ENCODE data around the gene CITED4. TPM values are rescaled to one million over a fixed set of nuclear protein-coding genes. Genes with fewer than 3 reads are reported as not detected.

The CITED4 gene
- total and polyA plus RNA-seq, 12 donors: 3.5 to 68.5 (median 36.0) TPM

DNA sequence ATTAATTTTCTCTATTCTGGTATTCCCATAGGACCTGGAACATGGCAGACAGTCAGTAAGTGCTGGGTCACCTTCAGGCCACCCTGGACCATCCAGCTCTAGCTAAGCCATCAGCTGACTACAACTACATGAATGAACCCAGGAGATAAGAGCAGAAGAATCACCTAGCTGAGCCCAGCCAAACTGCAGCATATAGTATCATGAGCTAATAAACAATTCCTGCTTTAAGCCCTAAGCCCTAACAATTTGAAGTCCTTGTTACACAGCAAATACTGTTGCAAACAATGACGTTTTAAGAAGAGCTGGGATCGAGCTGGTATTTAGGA is 14.2 kb upstream of the CITED4 start:
- H3K27ac ChIP-seq: no peak overlapping the region
- no peaks in the 10 kb centered on the region for H3K36me3 ChIP-seq (replicated peaks in 1 of 2)
- intact Hi-C loops (cut with DNase I): no loop called here
- no peaks in the 10 kb centered on the region for H3K4me1 ChIP-seq (replicated peaks in 1 of 2)
- no peaks in the 10 kb centered on the region for H3K27me3 ChIP-seq
- DNase-seq: no peak
- TF ChIP-seq POLR2A (IDR thresholded peaks at IDR 0.05): no peak
- TF ChIP-seq, protein P1, sequence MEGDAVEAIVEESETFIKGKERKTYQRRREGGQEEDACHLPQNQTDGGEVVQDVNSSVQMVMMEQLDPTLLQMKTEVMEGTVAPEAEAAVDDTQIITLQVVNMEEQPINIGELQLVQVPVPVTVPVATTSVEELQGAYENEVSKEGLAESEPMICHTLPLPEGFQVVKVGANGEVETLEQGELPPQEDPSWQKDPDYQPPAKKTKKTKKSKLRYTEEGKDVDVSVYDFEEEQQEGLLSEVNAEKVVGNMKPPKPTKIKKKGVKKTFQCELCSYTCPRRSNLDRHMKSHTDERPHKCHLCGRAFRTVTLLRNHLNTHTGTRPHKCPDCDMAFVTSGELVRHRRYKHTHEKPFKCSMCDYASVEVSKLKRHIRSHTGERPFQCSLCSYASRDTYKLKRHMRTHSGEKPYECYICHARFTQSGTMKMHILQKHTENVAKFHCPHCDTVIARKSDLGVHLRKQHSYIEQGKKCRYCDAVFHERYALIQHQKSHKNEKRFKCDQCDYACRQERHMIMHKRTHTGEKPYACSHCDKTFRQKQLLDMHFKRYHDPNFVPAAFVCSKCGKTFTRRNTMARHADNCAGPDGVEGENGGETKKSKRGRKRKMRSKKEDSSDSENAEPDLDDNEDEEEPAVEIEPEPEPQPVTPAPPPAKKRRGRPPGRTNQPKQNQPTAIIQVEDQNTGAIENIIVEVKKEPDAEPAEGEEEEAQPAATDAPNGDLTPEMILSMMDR (IDR thresholded peaks at IDR 0.05): no peak
- H3K9me3 ChIP-seq (replicated peaks in 1 of 3): peaks cover 0 to 7% (median 0%) of the 10 kb centered on the region in 3 donors
- no peak overlapping the region for H3K4me3 ChIP-seq
- 84 to 94% (median 90%) methylated on average over 2 of the region's 2 CpGs for WGBS, 4 donors

DNA sequence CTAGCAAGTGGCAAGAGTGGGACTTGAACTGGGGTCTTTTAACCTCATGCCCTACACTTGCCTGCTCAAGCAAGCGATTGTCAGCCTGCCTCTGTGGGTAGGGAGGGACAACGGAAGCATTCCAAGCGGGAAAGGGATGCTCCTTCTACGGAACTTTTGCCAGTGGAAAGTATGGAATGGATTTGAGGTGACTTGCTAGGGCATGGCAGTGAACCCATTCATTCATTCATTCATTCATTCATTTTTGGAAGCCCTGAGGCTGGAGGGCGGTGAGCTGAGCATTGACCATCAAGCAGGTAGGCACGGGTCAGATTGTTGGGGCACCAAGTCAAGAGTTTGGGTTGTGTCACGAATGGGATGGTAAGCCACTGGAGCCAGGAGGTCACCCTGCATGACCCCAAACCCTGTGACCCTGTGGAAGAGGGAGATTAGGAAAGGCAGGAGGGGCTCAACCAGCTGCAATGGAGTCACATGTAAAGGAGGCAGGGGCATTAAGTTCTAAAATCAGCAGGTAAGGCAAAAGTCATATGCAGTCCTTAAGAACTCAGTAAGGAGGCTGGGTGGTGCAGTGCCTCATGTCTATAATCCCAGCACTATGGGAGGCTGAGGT is 11.8 kb upstream of the CITED4 start:
- WGBS, 4 donors: 88 to 96% (median 92%) methylated on average over 7 of the region's 7 CpGs
- Histone ChIP-seq H3K9me3 (replicated peaks in 1 of 3) (peaks cover 0 to 7% (median 0%) of the 10 kb centered on the region in 3 donors), H3K27me3 (no peaks in the 10 kb centered on the region), H3K36me3 (replicated peaks in 1 of 2) (no peaks in the 10 kb centered on the region), H3K4me1 (replicated peaks in 1 of 2) (no peaks in the 10 kb centered on the region), H3K4me3 (no peak overlapping the region), H3K27ac (no peak overlapping the region)
- intact Hi-C loops (cut with DNase I): no loop called here
- no peak for DNase-seq
- no peak for TF ChIP-seq POLR2A (IDR thresholded peaks at IDR 0.05)
- TF ChIP-seq, protein P1 (IDR thresholded peaks at IDR 0.05): no peak

DNA sequence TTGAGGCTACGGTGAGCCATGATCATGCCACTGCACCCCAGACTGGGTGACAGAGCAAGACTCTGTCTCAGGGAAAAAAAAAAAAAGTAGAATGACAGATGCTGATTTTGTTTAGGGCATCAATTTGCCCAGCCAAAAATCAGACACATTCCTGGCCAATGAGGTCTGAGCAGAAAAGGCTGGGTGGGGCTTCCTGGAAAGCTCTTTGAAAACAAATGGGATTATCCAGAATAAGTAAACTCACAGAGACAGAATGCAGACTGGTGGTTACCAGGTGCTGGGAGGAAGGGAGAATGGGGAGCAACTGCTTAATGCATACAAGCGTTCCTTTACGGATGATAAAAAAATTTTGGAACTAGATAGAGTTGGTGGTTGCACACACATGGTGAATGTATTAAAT is 10.1 kb upstream of the CITED4 start:
- intact Hi-C loops (cut with DNase I): no loop called here
- H3K27ac ChIP-seq: no peak overlapping the region
- TF ChIP-seq POLR2A (IDR thresholded peaks at IDR 0.05): no peak
- TF ChIP-seq, protein P1 (IDR thresholded peaks at IDR 0.05): no peak
- H3K27me3 ChIP-seq: no peaks in the 10 kb centered on the region
- 81 to 93% (median 89%) methylated on average over 3 of the region's 3 CpGs for WGBS, 4 donors
- no peaks in the 10 kb centered on the region for H3K36me3 ChIP-seq (replicated peaks in 1 of 2)
- DNase-seq: no peak
- peaks cover 0 to 7% (median 0%) of the 10 kb centered on the region in 3 donors for H3K9me3 ChIP-seq (replicated peaks in 1 of 3)
- H3K4me3 ChIP-seq: no peak overlapping the region
- no peaks in the 10 kb centered on the region for H3K4me1 ChIP-seq (replicated peaks in 1 of 2)

DNA sequence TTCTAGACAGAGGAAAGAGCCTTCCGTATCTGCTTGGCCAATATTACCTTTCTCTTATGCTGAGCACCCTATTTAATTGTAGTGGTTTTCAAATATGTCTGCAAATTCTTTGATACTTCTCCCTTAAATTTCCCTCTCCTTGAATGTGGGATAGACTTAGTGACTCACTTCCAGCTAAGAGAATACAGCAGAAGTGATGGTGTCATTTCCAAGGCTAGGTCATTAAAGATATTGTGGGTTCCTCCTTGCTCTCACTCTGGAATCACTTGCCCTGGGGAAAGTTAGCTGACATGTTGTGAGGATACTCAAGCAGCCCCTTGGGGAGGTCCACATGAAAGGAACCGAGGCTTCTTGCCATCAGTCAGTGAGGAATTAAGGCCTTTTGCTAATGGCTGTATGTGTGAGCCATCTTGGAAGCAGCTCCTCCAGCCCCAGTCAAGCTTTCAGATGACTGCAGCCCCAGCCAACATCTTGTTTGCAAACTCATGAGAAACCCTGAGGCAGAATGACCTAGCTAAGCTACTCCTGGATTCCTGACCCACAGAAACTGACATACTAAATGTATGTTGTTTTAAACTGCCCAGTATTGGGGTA is 8.1 kb upstream of the CITED4 start:
- H3K4me3 ChIP-seq: no peak overlapping the region
- no peak for DNase-seq
- no peaks in the 10 kb centered on the region for H3K36me3 ChIP-seq (replicated peaks in 1 of 2)
- TF ChIP-seq, protein P1 (IDR thresholded peaks at IDR 0.05): no peak
- TF ChIP-seq POLR2A (IDR thresholded peaks at IDR 0.05): no peak
- WGBS, 4 donors: 86 to 90% (median 89%) methylated on average over 2 of the region's 2 CpGs
- no peaks in the 10 kb centered on the region for H3K4me1 ChIP-seq (replicated peaks in 1 of 2)
- no peak overlapping the region for H3K27ac ChIP-seq
- intact Hi-C loops (cut with DNase I): no loop called here
- H3K27me3 ChIP-seq: no peaks in the 10 kb centered on the region
- H3K9me3 ChIP-seq (replicated peaks in 1 of 3): no peaks in the 10 kb centered on the region
